Measurements from ENCODE around the gene ZNF750.

Gene ZNF750

DNA sequence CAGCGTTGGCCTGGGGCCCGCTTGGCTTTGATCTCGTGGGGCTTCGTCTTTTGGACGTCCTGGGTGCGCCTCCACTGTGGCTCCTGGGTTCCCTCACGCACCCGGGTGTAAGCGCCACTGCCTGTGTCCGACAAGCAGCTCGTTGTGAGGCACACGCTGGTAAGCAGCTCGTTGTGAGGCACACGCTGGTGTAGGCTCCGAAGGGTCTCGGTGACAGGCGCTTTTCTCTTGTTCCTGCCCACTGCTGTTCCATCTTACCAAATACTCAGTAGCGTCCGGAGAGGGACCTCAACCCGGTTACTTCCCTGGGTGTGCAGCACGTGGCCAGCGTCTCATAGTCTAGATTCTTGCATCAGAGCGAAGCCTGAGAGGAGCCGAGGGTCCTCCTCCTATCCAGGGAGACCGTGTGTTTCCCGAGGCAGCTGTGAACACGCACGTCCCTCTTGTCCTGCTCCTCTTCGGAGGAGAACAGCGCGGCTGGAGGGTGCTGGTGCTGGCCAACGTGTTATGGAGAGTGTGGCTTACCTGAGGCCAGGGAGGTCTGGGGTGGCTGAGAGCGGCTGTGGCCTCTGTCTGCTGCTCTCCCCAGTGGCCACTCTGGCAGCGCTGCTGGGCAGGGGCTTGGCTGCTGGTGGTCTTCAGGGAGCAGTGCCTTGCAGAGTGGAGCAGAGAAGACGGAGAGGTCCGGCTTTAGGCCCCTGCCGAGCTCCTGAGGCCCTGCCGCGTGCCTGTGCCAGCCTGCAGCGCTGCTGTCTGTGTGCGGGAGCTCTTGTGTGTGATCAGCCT, 32.1 kb upstream of the ZNF750 start:
- Histone ChIP-seq H3K4me1 (ENCODE audit: control insufficient read depth, insufficient read depth, low read length) (peaks cover 26% of the 10 kb centered on the region), H3K9ac (ENCODE audit: low read length) (no peak overlapping the region), H3K4me3 (ENCODE audit: low read depth, low read length) (no peak overlapping the region), H3K9me3 (ENCODE audit: control insufficient read depth, insufficient read depth, low read depth, low read length) (no peaks in the 10 kb centered on the region), H3K36me3 (ENCODE audit: control insufficient read depth, insufficient read depth, low read length) (peaks cover 31% of the 10 kb centered on the region), H3K27ac (ENCODE audit: low read depth, low read length) (no peak overlapping the region), H3K27me3 (ENCODE audit: control insufficient read depth, insufficient read depth, low read length) (no peaks in the 10 kb centered on the region)

DNA sequence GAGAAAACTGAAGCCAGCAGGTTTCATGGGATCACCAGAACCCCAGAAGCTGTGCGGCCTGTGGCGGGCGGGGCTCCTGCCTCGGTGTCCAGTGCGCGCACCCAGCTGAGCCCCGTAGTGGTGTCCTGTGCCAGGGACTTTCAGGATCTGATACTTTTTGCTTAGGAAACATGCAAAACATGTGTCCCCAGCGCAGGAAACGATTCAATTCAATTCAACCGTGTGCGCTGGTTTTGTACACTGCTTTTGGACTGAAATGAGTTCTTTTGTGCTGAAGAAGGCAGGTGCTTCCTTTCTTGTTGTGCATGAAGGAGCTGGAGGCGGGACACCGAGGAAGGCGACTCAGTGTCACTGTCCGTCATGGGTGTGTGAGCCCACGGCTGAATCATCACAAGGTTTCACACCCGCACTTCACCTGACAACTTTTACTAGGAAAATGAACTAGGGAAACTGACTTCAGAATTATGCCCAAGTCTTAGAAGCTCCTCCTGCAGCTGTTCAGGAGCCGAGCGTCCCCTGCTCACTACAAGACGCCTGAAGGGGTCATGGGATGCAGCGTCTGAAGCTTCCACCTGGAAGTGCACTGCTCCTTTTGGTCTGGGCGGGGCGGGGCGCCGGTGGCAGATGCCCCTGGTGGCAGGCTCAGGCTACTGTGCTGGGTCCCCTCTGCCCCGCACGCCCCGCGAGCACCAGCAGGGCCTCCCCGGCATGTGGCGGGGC, 31.4 kb upstream of the ZNF750 start:
- Histone ChIP-seq H3K9ac (ENCODE audit: low read length) (no peak overlapping the region), H3K36me3 (ENCODE audit: control insufficient read depth, insufficient read depth, low read length) (peaks cover 38% of the 10 kb centered on the region), H3K4me3 (ENCODE audit: low read depth, low read length) (no peak overlapping the region), H3K9me3 (ENCODE audit: control insufficient read depth, insufficient read depth, low read depth, low read length) (no peaks in the 10 kb centered on the region), H3K4me1 (ENCODE audit: control insufficient read depth, insufficient read depth, low read length) (peaks cover 22% of the 10 kb centered on the region), H3K27ac (ENCODE audit: low read depth, low read length) (no peak overlapping the region), H3K27me3 (ENCODE audit: control insufficient read depth, insufficient read depth, low read length) (no peaks in the 10 kb centered on the region)

DNA sequence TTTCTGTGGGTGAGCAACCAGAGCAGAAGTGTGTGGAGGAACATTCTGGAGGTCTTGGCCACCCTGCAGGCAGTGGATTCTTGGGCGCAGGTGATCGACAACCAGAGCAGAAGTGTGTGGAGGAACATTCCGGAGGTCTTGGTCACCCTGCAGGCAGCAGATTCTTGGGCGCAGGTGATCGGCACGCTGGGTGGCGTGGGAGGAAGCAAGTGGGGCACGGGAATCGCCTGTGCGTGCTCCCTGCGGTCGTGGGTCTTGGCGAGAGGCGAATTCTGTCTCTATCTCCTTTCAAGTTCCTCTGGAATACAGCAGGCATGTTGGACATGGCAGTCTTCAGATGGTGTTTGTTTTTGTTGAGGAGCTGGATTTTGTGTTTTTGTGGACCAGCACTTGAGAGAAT, 30.7 kb upstream of the ZNF750 start:
- Histone ChIP-seq H3K4me1 (ENCODE audit: control insufficient read depth, insufficient read depth, low read length) (peaks cover 16% of the 10 kb centered on the region), H3K27ac (ENCODE audit: low read depth, low read length) (no peak overlapping the region), H3K4me3 (ENCODE audit: low read depth, low read length) (no peak overlapping the region)

GRCh38 chr17:82870091-82870491, 30.3 kb upstream of the ZNF750 start:
- no peak overlapping the region for H3K4me3 ChIP-seq (ENCODE audit: low read depth, low read length)
- no peak overlapping the region for H3K27ac ChIP-seq (ENCODE audit: low read depth, low read length)
- H3K9me3 ChIP-seq (ENCODE audit: control insufficient read depth, insufficient read depth, low read depth, low read length) = no peaks in the 10 kb centered on the region
- H3K36me3 ChIP-seq (ENCODE audit: control insufficient read depth, insufficient read depth, low read length) = peaks cover 38% of the 10 kb centered on the region
- H3K4me1 ChIP-seq (ENCODE audit: control insufficient read depth, insufficient read depth, low read length) = peaks cover 11% of the 10 kb centered on the region
- H3K27me3 ChIP-seq (ENCODE audit: control insufficient read depth, insufficient read depth, low read length) = no peaks in the 10 kb centered on the region
- H3K9ac ChIP-seq (ENCODE audit: low read length) = no peak overlapping the region

More for the DNA sequence above, 30.7 kb upstream of the ZNF750 start:
- Histone ChIP-seq H3K9ac (ENCODE audit: low read length) (no peak overlapping the region), H3K36me3 (ENCODE audit: control insufficient read depth, insufficient read depth, low read length) (peaks cover 38% of the 10 kb centered on the region), H3K9me3 (ENCODE audit: control insufficient read depth, insufficient read depth, low read depth, low read length) (no peaks in the 10 kb centered on the region), H3K27me3 (ENCODE audit: control insufficient read depth, insufficient read depth, low read length) (no peaks in the 10 kb centered on the region)

DNA sequence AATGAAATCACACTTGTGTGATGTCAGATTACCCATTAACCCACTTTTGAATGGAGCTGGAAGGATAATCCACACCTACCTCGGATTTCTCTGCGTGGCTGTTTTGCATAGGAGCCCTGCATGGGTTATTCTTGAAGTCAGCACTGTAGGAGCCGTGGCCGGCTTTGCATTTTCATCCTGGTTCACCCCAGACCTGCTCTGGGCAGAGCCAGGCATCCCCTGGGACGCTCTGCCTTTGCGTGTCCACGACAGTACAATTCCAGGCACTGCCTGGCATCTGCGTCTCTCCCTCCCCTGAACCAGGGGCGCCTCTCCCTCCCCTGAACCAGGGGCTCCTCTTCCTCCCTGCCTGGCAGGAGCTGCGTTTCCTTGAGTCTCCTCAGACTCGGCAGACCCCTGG, 29.7 kb upstream of the ZNF750 start:
- H3K9me3 ChIP-seq (ENCODE audit: control insufficient read depth, insufficient read depth, low read depth, low read length) = no peaks in the 10 kb centered on the region
- peaks cover 5% of the 10 kb centered on the region; the same call in 1 of the 2 replicates for H3K4me1 ChIP-seq (ENCODE audit: control insufficient read depth, insufficient read depth, low read length)
- no peak overlapping the region for H3K4me3 ChIP-seq (ENCODE audit: low read depth, low read length)
- H3K36me3 ChIP-seq (ENCODE audit: control insufficient read depth, insufficient read depth, low read length) = peaks cover 38% of the 10 kb centered on the region
- H3K27me3 ChIP-seq (ENCODE audit: control insufficient read depth, insufficient read depth, low read length) = no peaks in the 10 kb centered on the region
- no peak overlapping the region for H3K9ac ChIP-seq (ENCODE audit: low read length)
- no peak overlapping the region for H3K27ac ChIP-seq (ENCODE audit: low read depth, low read length)

- H3K27me3 ChIP-seq (ENCODE audit: control insufficient read depth, insufficient read depth, low read length) = no peaks in the 10 kb centered on the region
- H3K4me3 ChIP-seq (ENCODE audit: low read depth, low read length) = no peak overlapping the region
- H3K9ac ChIP-seq (ENCODE audit: low read length) = no peak overlapping the region
- peaks cover 38% of the 10 kb centered on the region for H3K36me3 ChIP-seq (ENCODE audit: control insufficient read depth, insufficient read depth, low read length)
- H3K9me3 ChIP-seq (ENCODE audit: control insufficient read depth, insufficient read depth, low read depth, low read length) = no peaks in the 10 kb centered on the region
- H3K27ac ChIP-seq (ENCODE audit: low read depth, low read length) = no peak overlapping the region
- peaks cover 11% of the 10 kb centered on the region; the same call in 1 of the 2 replicates for H3K4me1 ChIP-seq (ENCODE audit: control insufficient read depth, insufficient read depth, low read length)
Measured at GRCh38 chr17:82868715-82869131, 28.9 kb upstream of the ZNF750 start.

DNA sequence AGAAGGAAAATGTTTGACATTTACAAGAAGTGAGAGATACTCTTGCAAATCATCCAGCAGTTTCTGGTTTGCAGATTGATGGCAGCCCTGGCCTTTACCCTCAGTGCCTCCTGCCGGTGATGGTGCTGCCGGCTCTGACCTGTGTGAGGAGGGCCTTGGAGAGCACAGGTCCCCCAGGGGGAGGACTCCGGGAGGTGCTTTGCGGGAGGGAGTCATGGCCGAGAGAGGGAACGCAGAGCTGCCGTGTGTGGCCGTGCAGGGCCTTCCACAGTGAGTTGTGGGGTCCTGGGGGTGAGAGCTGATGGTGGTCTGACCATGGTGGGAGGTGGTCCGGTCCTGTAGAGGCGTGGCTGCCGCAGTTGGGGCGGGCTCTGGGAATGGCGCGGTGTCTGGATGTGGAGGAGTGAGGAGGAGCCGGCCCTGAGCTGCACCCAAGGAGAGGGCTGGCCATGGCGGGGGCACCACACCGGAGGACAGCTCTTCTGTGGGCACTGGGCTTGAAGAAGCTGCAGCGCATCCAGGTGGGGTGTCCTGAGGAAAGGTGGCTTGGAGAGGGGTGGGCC, 28.0 kb upstream of the ZNF750 start:
- H3K27me3 ChIP-seq (ENCODE audit: control insufficient read depth, insufficient read depth, low read length) = no peaks in the 10 kb centered on the region
- no peak overlapping the region for H3K9ac ChIP-seq (ENCODE audit: low read length)
- no peaks in the 10 kb centered on the region for H3K9me3 ChIP-seq (ENCODE audit: control insufficient read depth, insufficient read depth, low read depth, low read length)
- peaks cover 41% of the 10 kb centered on the region for H3K36me3 ChIP-seq (ENCODE audit: control insufficient read depth, insufficient read depth, low read length)
- H3K27ac ChIP-seq (ENCODE audit: low read depth, low read length) = no peak overlapping the region
- H3K4me3 ChIP-seq (ENCODE audit: low read depth, low read length) = no peak overlapping the region
- peaks cover 19% of the 10 kb centered on the region; the same call in 1 of the 2 replicates for H3K4me1 ChIP-seq (ENCODE audit: control insufficient read depth, insufficient read depth, low read length)

GRCh38 chr17:82866590-82867191, 26.9 kb upstream of the ZNF750 start:
- H3K9ac ChIP-seq (ENCODE audit: low read length) = no peak overlapping the region
- H3K4me3 ChIP-seq (ENCODE audit: low read depth, low read length) = no peak overlapping the region
- no peaks in the 10 kb centered on the region for H3K9me3 ChIP-seq (ENCODE audit: control insufficient read depth, insufficient read depth, low read depth, low read length)
- H3K36me3 ChIP-seq (ENCODE audit: control insufficient read depth, insufficient read depth, low read length) = peaks cover 33% of the 10 kb centered on the region
- H3K27me3 ChIP-seq (ENCODE audit: control insufficient read depth, insufficient read depth, low read length) = no peaks in the 10 kb centered on the region
- H3K4me1 ChIP-seq (ENCODE audit: control insufficient read depth, insufficient read depth, low read length) = peaks cover 22% of the 10 kb centered on the region; the same call in 1 of the 2 replicates
- H3K27ac ChIP-seq (ENCODE audit: low read depth, low read length) = peak overlapping the region; percentile 31

DNA sequence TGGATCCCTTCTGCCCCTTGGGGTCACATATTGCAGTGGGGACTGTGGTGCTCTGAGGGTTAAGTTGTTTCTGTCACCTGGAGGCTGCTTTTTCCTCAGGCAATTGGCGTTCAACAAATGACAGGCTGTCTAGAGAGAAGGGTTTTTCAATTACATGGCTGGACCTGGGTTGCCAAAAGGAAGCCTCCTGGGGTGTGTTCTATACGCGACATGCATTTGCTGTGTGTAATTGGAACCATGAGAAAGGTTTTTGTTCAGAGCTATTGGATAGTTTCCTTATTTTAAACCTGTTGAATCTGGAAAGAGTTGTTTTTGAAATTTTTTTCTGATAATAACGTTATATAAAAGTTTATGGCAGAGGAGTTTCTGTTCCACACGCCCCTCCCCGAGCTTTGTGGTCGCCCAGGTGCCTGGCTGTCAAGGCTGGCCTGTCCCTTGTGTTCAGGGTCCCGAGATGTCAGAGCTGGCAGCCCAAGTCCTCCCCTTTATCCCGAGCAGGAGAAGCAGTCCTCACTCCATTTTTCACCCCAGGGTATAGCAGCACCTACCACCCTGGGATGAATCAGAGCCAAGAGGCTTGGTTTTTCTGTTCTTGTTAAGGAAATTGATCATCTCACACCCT, 26.1 kb upstream of the ZNF750 start:
- H3K9ac ChIP-seq (ENCODE audit: low read length) = no peak overlapping the region
- H3K27me3 ChIP-seq (ENCODE audit: control insufficient read depth, insufficient read depth, low read length) = no peaks in the 10 kb centered on the region
- no peaks in the 10 kb centered on the region for H3K9me3 ChIP-seq (ENCODE audit: control insufficient read depth, insufficient read depth, low read depth, low read length)
- H3K36me3 ChIP-seq (ENCODE audit: control insufficient read depth, insufficient read depth, low read length) = peaks cover 25% of the 10 kb centered on the region
- no peak overlapping the region for H3K4me3 ChIP-seq (ENCODE audit: low read depth, low read length)
- H3K27ac ChIP-seq (ENCODE audit: low read depth, low read length) = peak overlapping the region; percentile 31
- peaks cover 22% of the 10 kb centered on the region; the same call in 1 of the 2 replicates for H3K4me1 ChIP-seq (ENCODE audit: control insufficient read depth, insufficient read depth, low read length)

- H3K36me3 ChIP-seq (ENCODE audit: control insufficient read depth, insufficient read depth, low read length) = peaks cover 19% of the 10 kb centered on the region
- no peak overlapping the region for H3K4me3 ChIP-seq (ENCODE audit: low read depth, low read length)
- H3K27me3 ChIP-seq (ENCODE audit: control insufficient read depth, insufficient read depth, low read length) = no peaks in the 10 kb centered on the region
- H3K27ac ChIP-seq (ENCODE audit: low read depth, low read length) = no peak overlapping the region
- no peak overlapping the region for H3K9ac ChIP-seq (ENCODE audit: low read length)
- H3K9me3 ChIP-seq (ENCODE audit: control insufficient read depth, insufficient read depth, low read depth, low read length) = no peaks in the 10 kb centered on the region
- peaks cover 26% of the 10 kb centered on the region; the same call in 1 of the 2 replicates for H3K4me1 ChIP-seq (ENCODE audit: control insufficient read depth, insufficient read depth, low read length)
Measured at GRCh38 chr17:82865274-82865673, 25.5 kb upstream of the ZNF750 start.

Measured in HUES6 (cell line).